HepG2 (cell line): ENCODE data around the gene THADA. TPM values are rescaled to one million over a fixed set of nuclear protein-coding genes. Genes with fewer than 3 reads are reported as not detected.
A peak's percentile ranks its signal among the peaks of the same experiment; 100 is the strongest.

Experiments used
- CREB1 ChIP-seq, 2 experiments: fragments of 450-650 bp in 1 of 2; IDR thresholded peaks; 2 replicates each; pipeline ENCODE4 v1.6.1; 2016 to 2017; ENCODE audit warnings: control low read depth in 1 of 2, mild to moderate bottlenecking in 1 of 2, missing compliant biosample characterization in 1 of 2, missing genetic modification characterization in 1 of 2
- EP300 ChIP-seq, 3 experiments: sonication (generic) in 1 of 3; formaldehyde crosslinking in 1 of 3; IDR thresholded peaks; 2 replicates each; pipeline versions ENCODE4 v1.5.1 to v1.6.1; 2011 to 2020; ENCODE audit warnings: low read depth in 2 of 3, low read length in 2 of 3, borderline replicate concordance in 1 of 3, improper control_type of control experiment in 1 of 3, mild to moderate bottlenecking in 1 of 3, missing genetic modification reagents in 1 of 3, moderate library complexity in 1 of 3
- FIP1L1 ChIP-seq: fragments of 200-400 bp; formaldehyde crosslinking; IDR thresholded peaks from 2 replicates; pipeline ENCODE4 v1.6.1; 2018; ENCODE audit warnings: low read depth, mild to moderate bottlenecking, low read length, moderate library complexity, borderline replicate concordance; ENCODE audit not compliant: insufficient read depth
- HCFC1 ChIP-seq: fragments of 150-350 bp; IDR thresholded peaks from 2 replicates; pipeline ENCODE4 v1.6.1; 2014; ENCODE audit warnings: low read depth, low read length
- MIER3 ChIP-seq: IDR thresholded peaks from 2 replicates; pipeline ENCODE4 v1.6.1; 2016; ENCODE audit warnings: missing compliant biosample characterization, borderline replicate concordance
- SIX4 ChIP-seq: sonication (generic); formaldehyde crosslinking; IDR thresholded peaks from 2 replicates; pipeline ENCODE4 v1.4.0; 2020; ENCODE audit warnings: missing genetic modification reagents
- SP4 ChIP-seq: sonication (generic); formaldehyde crosslinking; IDR thresholded peaks from 2 replicates; pipeline ENCODE4 v1.8.1; 2023; ENCODE audit warnings: mild to moderate bottlenecking, missing genetic modification reagents
- SRF ChIP-seq: IDR thresholded peaks from 2 replicates; pipeline ENCODE4 v1.6.1; 2011; ENCODE audit warnings: mild to moderate bottlenecking, low read depth, low read length, moderate library complexity
- STAG1 ChIP-seq: sonication (generic); formaldehyde crosslinking; IDR thresholded peaks from 2 replicates; pipeline ENCODE4 v1.4.0; 2020; ENCODE audit warnings: missing genetic modification reagents
- STAT5B ChIP-seq: sonication (generic); formaldehyde crosslinking; IDR thresholded peaks from 2 replicates; pipeline ENCODE4 v1.4.0; 2020; ENCODE audit warnings: missing genetic modification reagents
- TAF15 ChIP-seq: fragments of 200-400 bp; formaldehyde crosslinking; IDR thresholded peaks from one replicate; pipeline ENCODE4 v1.6.1; 2018; ENCODE audit warnings: mild to moderate bottlenecking, low read depth, low read length; ENCODE audit not compliant: poor library complexity, severe bottlenecking
- U2AF1 ChIP-seq: fragments of 200-400 bp; formaldehyde crosslinking; optimal IDR thresholded peaks from 2 replicates; pipeline ENCODE3; 2017; ENCODE audit warnings: mild to moderate bottlenecking, low read depth, low read length
- ZNF264 ChIP-seq: sonication (generic); formaldehyde crosslinking; IDR thresholded peaks from 2 replicates; pipeline ENCODE4 v1.4.0; 2020; ENCODE audit warnings: missing genetic modification reagents
- ZNF549 ChIP-seq: sonication (generic); formaldehyde crosslinking; IDR thresholded peaks from 2 replicates; pipeline ENCODE4 v1.5.0; 2020; ENCODE audit warnings: missing genetic modification reagents
- polyA plus RNA-seq, 8 experiments: library from polyadenylated mRNA; depleted of rRNA in 3 of 8; stranded (reverse) in 7 of 8; unstranded in 1 of 8; fragments of >200 nt; fragmentation: Illumina TruSeq in 4 of 8; extraction: Trizol in 4 of 8; gene quantifications; 2 replicates each; pipeline versions ENCODE4 v1.2.1 to v1.2.3, GENCODE V29; 2011 to 2016; ENCODE audit warnings: low read depth in 4 of 8, missing spikeins in 1 of 8, mixed read lengths in 1 of 8; ENCODE audit not compliant: insufficient read depth in 1 of 8
- total RNA-seq, 5 experiments: library from RNA; depleted of rRNA; stranded (reverse); fragments of >200 nt; fragmentation: Illumina TruSeq; extraction: Trizol; gene quantifications; 2 replicates each; pipeline ENCODE4 v1.2.3, GENCODE V29; 2016; ENCODE audit warnings: low read depth in 1 of 5
- TF ChIP-seq, protein P1 (sequence below): sonication (generic); formaldehyde crosslinking; IDR thresholded peaks from 2 replicates; pipeline ENCODE4 v1.5.1; 2020; ENCODE audit warnings: mild to moderate bottlenecking, missing genetic modification reagents, borderline replicate concordance
- TF ChIP-seq, protein P2 (sequence below): IDR thresholded peaks from 2 replicates; pipeline ENCODE4 v1.6.1; 2018; ENCODE audit warnings: missing genetic modification reagents
- TF ChIP-seq, protein P3 (sequence below): sonication (generic); formaldehyde crosslinking; IDR thresholded peaks from 2 replicates; pipeline ENCODE4 v1.5.1; 2020; ENCODE audit warnings: mild to moderate bottlenecking, missing genetic modification reagents

The THADA gene
- total and polyA plus RNA-seq, 2 of the 13 experiments (the other 11 are each of a cell fraction or from before 2014, with no cell fraction given): 12.7 to 21.7 TPM

DNA sequence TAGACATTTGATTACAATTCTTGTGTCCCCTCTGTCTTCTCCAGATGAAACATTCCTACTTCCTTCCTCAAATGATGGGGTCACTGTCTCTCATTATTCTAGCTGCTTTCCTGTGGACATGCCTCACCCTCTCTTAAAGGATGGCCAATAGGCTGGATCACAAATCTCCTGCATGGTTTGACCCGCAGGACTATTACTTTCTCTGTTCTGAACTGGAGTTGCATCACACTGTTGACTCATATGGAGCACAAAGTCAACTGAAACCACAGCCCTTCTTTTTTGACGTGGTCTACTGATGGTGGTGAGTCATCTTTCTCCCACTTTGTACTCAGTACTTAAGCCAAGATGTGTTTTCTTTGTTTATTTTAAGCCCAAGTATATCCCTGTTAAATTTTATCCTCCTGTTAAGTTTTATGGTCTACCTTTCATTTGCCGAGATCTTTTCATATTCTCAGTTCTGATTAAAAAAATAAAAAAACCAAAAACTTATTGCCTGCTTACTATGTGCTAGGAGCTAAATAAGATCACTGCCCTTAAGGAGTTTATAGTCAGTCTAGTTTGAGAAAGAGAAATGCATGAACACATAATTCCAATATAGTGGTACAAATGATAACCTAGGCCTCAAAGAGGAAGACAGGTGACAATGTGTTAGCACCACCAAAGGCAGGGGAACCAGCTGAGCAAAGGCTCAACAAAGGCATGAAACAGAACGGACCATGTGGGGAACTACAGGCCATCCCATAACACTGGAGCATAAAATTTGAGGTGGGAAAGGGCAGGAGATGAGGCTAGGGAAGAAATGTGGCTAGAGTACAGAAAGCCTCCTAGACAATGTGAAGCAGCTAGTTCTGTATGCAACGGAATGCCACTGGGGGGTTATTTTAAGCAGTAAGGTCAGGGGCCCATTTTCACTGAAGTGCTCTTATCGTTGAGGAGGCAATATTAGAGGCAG lies 301.8 kb downstream of the THADA start (continued):
- TF ChIP-seq, protein P1, sequence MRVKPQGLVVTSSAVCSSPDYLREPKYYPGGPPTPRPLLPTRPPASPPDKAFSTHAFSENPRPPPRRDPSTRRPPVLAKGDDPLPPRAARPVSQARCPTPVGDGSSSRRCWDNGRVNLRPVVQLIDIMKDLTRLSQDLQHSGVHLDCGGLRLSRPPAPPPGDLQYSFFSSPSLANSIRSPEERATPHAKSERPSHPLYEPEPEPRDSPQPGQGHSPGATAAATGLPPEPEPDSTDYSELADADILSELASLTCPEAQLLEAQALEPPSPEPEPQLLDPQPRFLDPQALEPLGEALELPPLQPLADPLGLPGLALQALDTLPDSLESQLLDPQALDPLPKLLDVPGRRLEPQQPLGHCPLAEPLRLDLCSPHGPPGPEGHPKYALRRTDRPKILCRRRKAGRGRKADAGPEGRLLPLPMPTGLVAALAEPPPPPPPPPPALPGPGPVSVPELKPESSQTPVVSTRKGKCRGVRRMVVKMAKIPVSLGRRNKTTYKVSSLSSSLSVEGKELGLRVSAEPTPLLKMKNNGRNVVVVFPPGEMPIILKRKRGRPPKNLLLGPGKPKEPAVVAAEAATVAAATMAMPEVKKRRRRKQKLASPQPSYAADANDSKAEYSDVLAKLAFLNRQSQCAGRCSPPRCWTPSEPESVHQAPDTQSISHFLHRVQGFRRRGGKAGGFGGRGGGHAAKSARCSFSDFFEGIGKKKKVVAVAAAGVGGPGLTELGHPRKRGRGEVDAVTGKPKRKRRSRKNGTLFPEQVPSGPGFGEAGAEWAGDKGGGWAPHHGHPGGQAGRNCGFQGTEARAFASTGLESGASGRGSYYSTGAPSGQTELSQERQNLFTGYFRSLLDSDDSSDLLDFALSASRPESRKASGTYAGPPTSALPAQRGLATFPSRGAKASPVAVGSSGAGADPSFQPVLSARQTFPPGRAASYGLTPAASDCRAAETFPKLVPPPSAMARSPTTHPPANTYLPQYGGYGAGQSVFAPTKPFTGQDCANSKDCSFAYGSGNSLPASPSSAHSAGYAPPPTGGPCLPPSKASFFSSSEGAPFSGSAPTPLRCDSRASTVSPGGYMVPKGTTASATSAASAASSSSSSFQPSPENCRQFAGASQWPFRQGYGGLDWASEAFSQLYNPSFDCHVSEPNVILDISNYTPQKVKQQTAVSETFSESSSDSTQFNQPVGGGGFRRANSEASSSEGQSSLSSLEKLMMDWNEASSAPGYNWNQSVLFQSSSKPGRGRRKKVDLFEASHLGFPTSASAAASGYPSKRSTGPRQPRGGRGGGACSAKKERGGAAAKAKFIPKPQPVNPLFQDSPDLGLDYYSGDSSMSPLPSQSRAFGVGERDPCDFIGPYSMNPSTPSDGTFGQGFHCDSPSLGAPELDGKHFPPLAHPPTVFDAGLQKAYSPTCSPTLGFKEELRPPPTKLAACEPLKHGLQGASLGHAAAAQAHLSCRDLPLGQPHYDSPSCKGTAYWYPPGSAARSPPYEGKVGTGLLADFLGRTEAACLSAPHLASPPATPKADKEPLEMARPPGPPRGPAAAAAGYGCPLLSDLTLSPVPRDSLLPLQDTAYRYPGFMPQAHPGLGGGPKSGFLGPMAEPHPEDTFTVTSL (CRISPR knock-in tag): peak; percentile 100
- TF ChIP-seq, protein P2, sequence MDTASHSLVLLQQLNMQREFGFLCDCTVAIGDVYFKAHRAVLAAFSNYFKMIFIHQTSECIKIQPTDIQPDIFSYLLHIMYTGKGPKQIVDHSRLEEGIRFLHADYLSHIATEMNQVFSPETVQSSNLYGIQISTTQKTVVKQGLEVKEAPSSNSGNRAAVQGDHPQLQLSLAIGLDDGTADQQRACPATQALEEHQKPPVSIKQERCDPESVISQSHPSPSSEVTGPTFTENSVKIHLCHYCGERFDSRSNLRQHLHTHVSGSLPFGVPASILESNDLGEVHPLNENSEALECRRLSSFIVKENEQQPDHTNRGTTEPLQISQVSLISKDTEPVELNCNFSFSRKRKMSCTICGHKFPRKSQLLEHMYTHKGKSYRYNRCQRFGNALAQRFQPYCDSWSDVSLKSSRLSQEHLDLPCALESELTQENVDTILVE (CRISPR knock-in tag): peak; percentile 92
- TF ChIP-seq SIX4 (CRISPR knock-in tag) (peak; percentile 92), HCFC1 (no peak), SP4 (CRISPR knock-in tag) (peak; percentile 67; the same call in 1 of the 2 replicates), TAF15 (no peak), EP300 (IDR thresholded peaks at IDR 0.05; ENCODE audit: low read depth in 2 of 2, low read length in 2 of 2) (peak; percentile 91 to 98), EP300 (CRISPR knock-in tag; IDR thresholded peaks at IDR 0.05; ENCODE audit: borderline replicate concordance) (peak; percentile 88; the same call in 1 of the 2 replicates), MIER3 (CRISPR knock-in tag) (peak; percentile 97), CREB1 (IDR thresholded peaks at IDR 0.05) (peak; percentile 89), CREB1 (CRISPR knock-in tag; IDR thresholded peaks at IDR 0.05) (peak; percentile 92), SRF (0 out of 2 replicates have a peak, but pooled peaks have one; percentile 3), STAT5B (no peak), U2AF1 (peak; percentile 26), STAG1 (CRISPR knock-in tag) (peak; percentile 49), ZNF264 (CRISPR knock-in tag) (peak; percentile 73), FIP1L1 (no peak), ZNF549 (CRISPR knock-in tag) (no peak)
- TF ChIP-seq, protein P3, sequence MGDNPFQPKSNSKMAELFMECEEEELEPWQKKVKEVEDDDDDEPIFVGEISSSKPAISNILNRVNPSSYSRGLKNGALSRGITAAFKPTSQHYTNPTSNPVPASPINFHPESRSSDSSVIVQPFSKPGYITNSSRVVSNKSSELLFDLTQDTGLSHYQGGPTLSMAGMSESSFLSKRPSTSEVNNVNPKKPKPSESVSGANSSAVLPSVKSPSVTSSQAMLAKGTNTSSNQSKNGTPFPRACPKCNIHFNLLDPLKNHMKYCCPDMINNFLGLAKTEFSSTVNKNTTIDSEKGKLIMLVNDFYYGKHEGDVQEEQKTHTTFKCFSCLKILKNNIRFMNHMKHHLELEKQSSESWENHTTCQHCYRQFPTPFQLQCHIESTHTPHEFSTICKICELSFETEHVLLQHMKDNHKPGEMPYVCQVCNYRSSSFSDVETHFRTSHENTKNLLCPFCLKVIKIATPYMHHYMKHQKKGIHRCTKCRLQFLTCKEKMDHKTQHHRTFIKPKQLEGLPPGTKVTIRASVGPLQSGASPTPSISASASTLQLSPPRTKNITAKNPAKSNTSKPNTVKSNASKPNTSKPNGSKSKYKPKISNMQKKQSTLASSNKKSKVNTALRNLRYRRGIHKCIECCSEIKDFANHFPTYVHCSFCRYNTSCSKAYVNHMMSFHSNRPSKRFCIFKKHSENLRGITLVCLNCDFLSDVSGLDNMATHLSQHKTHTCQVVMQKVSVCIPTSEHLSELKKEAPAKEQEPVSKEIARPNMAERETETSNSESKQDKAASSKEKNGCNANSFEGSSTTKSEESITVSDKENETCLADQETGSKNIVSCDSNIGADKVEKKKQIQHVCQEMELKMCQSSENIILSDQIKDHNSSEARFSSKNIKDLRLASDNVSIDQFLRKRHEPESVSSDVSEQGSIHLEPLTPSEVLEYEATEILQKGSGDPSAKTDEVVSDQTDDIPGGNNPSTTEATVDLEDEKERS (CRISPR knock-in tag): peak; percentile 90; the same call in 1 of the 2 replicates
